Neutrophil (primary cell): Measurements from ENCODE around the gene KRTAP9-8.
"Not testable (repeated sequence)": the region's sequence is repeated elsewhere in the genome, so short reads cannot be mapped to it uniquely, and the experiment has no call there.

ENCODE experiments used
- H3K27ac ChIP-seq: fragments of 200-600 bp; sonication (generic); 2 replicates; pipeline ENCODE4 v1.5.1; 2016; ENCODE audit warnings: mild to moderate bottlenecking, moderate library complexity
- H3K27me3 ChIP-seq: fragments of 200-600 bp; sonication (generic); 2 replicates; pipeline ENCODE4 v1.6.0; 2016; ENCODE audit warnings: mild to moderate bottlenecking
- H3K36me3 ChIP-seq: fragments of 200-600 bp; sonication (generic); 2 replicates; pipeline ENCODE4 v1.5.1; 2017
- H3K4me1 ChIP-seq, 2 experiments: fragments of 200-600 bp in 1 of 2; sonication (generic) in 1 of 2; 1 replicate in 1 of 2; 2 replicates in 1 of 2; pipeline versions ENCODE4 v1.5.1 to v1.6.1; 2013 to 2016; ENCODE audit warnings: low read depth in 1 of 2, low read length in 1 of 2, mild to moderate bottlenecking in 1 of 2, moderate library complexity in 1 of 2; ENCODE audit not compliant: control insufficient read depth in 1 of 2, insufficient read depth in 1 of 2
- H3K4me3 ChIP-seq, 2 experiments: fragments of 200-600 bp in 1 of 2; sonication (generic) in 1 of 2; 1 replicate in 1 of 2; 2 replicates in 1 of 2; pipeline ENCODE4 v1.5.1; 2013 to 2016; ENCODE audit warnings: low read depth in 1 of 2, low read length in 1 of 2, mild to moderate bottlenecking in 1 of 2, moderate library complexity in 1 of 2
- H3K9me3 ChIP-seq: fragments of 200-600 bp; sonication (generic); 2 replicates; pipeline ENCODE4 v1.5.1; 2016
- CTCF ChIP-seq: fragments of 200-600 bp; sonication (generic); IDR thresholded peaks from 2 replicates; pipeline ENCODE4 v1.5.1; 2016; ENCODE audit warnings: antibody characterized with exemption

KRTAP9-8 gene

GRCh38 chr17:41256291-41256685, 18.5 kb downstream of the KRTAP9-8 start:
- no peaks in the 10 kb centered on the region for H3K4me1 ChIP-seq
- no peak for TF ChIP-seq CTCF
- H3K36me3 ChIP-seq, result no peaks in the 10 kb centered on the region
- peaks cover 40% of the 10 kb centered on the region for H3K27me3 ChIP-seq
- H3K27ac ChIP-seq, result no peak overlapping the region
- no peaks in the 10 kb centered on the region for H3K9me3 ChIP-seq
- no peak overlapping the region for H3K4me3 ChIP-seq

GRCh38 chr17:41258406-41258805, 20.6 kb downstream of the KRTAP9-8 start:
- Histone ChIP-seq H3K27ac (no peak overlapping the region), H3K4me3 (no peak overlapping the region), H3K9me3 (no peaks in the 10 kb centered on the region), H3K4me1 (no peaks in the 10 kb centered on the region), H3K36me3 (no peaks in the 10 kb centered on the region), H3K27me3 (peaks cover 41% of the 10 kb centered on the region)
- TF ChIP-seq CTCF, result no peak

- no peaks in the 10 kb centered on the region for H3K9me3 ChIP-seq
- TF ChIP-seq CTCF, result no peak
- no peaks in the 10 kb centered on the region for H3K4me1 ChIP-seq
- no peak overlapping the region for H3K4me3 ChIP-seq
- no peaks in the 10 kb centered on the region for H3K36me3 ChIP-seq
- peaks cover 24% of the 10 kb centered on the region for H3K27me3 ChIP-seq
- H3K27ac ChIP-seq, result no peak overlapping the region
Observed at GRCh38 chr17:41263212-41263611, 25.4 kb downstream of the KRTAP9-8 start.

GRCh38 chr17:41264599-41264998, 26.8 kb downstream of the KRTAP9-8 start:
- no peak for TF ChIP-seq CTCF
- no peak overlapping the region for H3K27ac ChIP-seq

GRCh38 chr17:41265078-41265477, 27.3 kb downstream of the KRTAP9-8 start, which contains the start of gene KRTAP9-6:
Gene KRTAP9-6 (plus strand): TSS chr17:41265378. CDS start chr17:41265378, 0 bp downstream.
- Histone ChIP-seq H3K4me1 (no peaks in the 10 kb centered on the region), H3K9me3 (no peaks in the 10 kb centered on the region), H3K4me3 (no peak within 1 kb of the TSS), H3K36me3 (no peaks in the 10 kb centered on the region), H3K27me3 (peaks cover 22% of the 10 kb centered on the region), H3K27ac (no peak within 1 kb of the TSS)
- no peak for TF ChIP-seq CTCF

More at GRCh38 chr17:41264599-41264998, 26.8 kb downstream of the KRTAP9-8 start:
- Histone ChIP-seq H3K27me3 (peaks cover 22% of the 10 kb centered on the region), H3K9me3 (no peaks in the 10 kb centered on the region), H3K4me1 (no peaks in the 10 kb centered on the region), H3K4me3 (no peak overlapping the region), H3K36me3 (no peaks in the 10 kb centered on the region)

GRCh38 chr17:41267711-41268110, 29.9 kb downstream of the KRTAP9-8 start:
- Histone ChIP-seq H3K9me3 (no peaks in the 10 kb centered on the region), H3K27ac (no peak overlapping the region), H3K4me1 (no peaks in the 10 kb centered on the region), H3K36me3 (no peaks in the 10 kb centered on the region), H3K4me3 (no peak overlapping the region), H3K27me3 (peaks cover 18% of the 10 kb centered on the region)
- no peak for TF ChIP-seq CTCF

- not testable (repeated sequence) for H3K36me3 ChIP-seq, H3K4me3 ChIP-seq, H3K27ac ChIP-seq, H3K27me3 ChIP-seq, H3K9me3 ChIP-seq, H3K4me1 ChIP-seq
Observed at GRCh38 chr17:41271323-41271722, 33.5 kb downstream of the KRTAP9-8 start.
